Mucosa of stomach (tissue), 1 donor: ENCODE data around the gene CACNA1G.

Experiments used
- H3K27me3 ChIP-seq: one replicate; pipeline ENCODE4 v1.7.0; 2013; ENCODE audit warnings: mild to moderate bottlenecking, low read length; ENCODE audit not compliant: control insufficient read depth, insufficient read depth
- H3K36me3 ChIP-seq: one replicate; pipeline ENCODE4 v1.7.0; 2013; ENCODE audit warnings: low read length; ENCODE audit not compliant: control insufficient read depth, insufficient read depth
- H3K4me1 ChIP-seq: one replicate; pipeline ENCODE4 v1.7.0; 2013; ENCODE audit warnings: mild to moderate bottlenecking, low read length; ENCODE audit not compliant: control insufficient read depth, insufficient read depth
- H3K4me3 ChIP-seq: one replicate; pipeline ENCODE4 v1.7.0; 2013; ENCODE audit warnings: low read length
- H3K9ac ChIP-seq: one replicate; pipeline ENCODE4 v1.7.0; 2013; ENCODE audit warnings: mild to moderate bottlenecking, low read length, moderate library complexity
- H3K9me3 ChIP-seq: one replicate; pipeline ENCODE4 v1.7.0; 2013; ENCODE audit warnings: mild to moderate bottlenecking, low read length, moderate library complexity; ENCODE audit not compliant: control insufficient read depth
- donor health status: Pancreatic carcinoma.

Gene CACNA1G

DNA sequence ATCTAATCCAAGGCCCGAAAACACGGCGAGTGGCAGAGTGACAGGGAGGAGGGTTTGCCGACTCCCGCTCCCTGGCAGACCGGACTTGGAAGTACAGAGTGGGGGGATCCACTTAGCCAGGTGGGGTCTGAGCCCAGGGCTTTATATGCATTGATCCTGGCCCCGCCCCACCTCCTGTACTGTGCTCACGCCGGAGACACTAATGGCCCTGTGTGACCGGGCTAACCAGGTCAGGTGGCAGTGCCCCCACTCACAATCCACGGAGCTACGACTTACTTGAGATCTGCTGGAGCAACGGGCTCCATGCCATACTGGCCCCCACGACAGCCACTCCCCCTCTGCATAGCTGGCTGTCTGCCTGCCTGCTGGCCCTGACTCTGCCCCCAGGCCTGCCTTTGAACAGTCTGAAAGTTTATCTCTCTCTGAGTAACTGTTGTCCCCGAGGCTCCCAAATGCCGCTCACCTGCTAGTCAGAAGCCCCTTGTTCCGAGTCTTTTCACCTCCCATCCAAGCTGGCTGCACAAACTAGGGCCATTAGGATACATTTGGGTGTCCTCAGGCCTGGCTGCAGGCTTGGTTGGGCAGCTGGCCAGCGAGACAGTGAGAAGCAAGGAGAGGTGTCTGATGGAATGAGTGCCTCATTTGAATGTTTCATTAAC lies 28.0 kb downstream of the CACNA1G start:
- H3K9ac ChIP-seq = no peak overlapping the region
- no peaks in the 10 kb centered on the region for H3K9me3 ChIP-seq
- H3K36me3 ChIP-seq = no peaks in the 10 kb centered on the region
- H3K27me3 ChIP-seq = peaks cover 3% of the 10 kb centered on the region
- H3K4me1 ChIP-seq = peaks cover 13% of the 10 kb centered on the region
- H3K4me3 ChIP-seq = no peak overlapping the region

DNA sequence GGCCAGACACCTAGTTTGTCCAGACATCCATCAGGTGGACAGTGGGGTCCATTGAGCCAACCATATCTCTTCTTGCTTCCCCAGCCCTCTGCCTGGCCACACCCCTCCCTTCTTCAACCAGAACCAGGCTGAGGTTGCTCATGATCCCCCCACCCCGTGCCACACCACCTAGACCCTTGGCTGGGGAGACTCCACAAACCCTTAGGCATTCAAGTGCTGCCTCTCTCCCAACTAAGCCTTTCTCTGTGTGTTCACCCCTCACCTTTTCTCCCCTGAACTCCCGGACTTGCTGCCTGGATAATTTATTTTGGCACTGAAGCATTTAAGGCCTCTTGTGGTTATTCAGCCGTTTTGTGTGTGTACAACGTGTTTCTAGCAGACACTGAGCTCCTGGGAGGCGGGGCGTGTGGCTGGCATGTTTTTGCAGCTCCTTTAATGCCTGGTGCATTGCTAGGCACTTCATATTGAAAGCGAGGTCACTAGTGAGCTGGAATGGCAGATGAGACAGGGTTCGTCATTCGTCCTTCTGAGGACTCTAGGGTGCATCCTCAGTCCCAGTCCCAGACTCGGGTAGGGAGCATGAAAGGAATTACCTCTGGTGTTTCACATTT lies 28.7 kb downstream of the CACNA1G start:
- H3K27me3 ChIP-seq = peaks cover under 1% of the 10 kb centered on the region
- no peaks in the 10 kb centered on the region for H3K9me3 ChIP-seq
- peaks cover 13% of the 10 kb centered on the region for H3K4me1 ChIP-seq
- no peaks in the 10 kb centered on the region for H3K36me3 ChIP-seq
- H3K4me3 ChIP-seq = no peak overlapping the region
- no peak overlapping the region for H3K9ac ChIP-seq

DNA sequence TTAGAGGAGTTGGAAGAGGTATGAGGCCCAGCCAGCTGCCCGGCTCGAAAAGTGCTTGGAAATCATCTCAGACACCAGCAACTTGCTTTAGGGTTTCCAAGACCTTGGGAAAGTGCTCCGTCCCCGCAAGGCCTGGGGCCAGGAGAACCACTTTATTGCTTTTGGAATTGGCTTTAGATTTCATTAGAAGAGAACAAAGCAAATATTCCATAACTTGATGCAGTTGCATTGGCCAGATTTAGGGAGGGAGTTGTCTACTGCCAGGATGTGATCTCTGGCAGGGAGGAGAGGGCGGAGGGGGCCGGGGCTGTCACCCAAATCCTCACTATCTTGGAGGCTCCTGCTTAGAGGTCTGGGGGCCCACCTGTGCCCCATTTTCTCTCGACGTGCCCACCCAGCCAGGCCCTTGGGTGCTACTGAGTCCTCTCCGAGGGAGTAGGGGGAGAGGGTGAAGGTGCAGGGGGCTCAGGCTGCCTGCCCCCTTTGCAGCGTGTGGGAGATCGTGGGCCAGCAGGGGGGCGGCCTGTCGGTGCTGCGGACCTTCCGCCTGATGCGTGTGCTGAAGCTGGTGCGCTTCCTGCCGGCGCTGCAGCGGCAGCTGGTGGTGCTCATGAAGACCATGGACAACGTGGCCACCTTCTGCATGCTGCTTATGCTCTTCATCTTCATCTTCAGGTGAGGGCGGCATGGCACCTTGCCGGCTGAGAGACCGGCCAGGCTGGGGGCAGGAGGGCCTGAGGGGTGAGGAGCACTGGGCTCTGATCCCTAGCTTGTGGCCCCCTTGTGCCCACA lies 30.6 kb downstream of the CACNA1G start:
- Histone ChIP-seq H3K9me3 (no peaks in the 10 kb centered on the region), H3K4me3 (no peak overlapping the region), H3K27me3 (no peaks in the 10 kb centered on the region), H3K36me3 (no peaks in the 10 kb centered on the region), H3K9ac (no peak overlapping the region), H3K4me1 (peaks cover 13% of the 10 kb centered on the region)

DNA sequence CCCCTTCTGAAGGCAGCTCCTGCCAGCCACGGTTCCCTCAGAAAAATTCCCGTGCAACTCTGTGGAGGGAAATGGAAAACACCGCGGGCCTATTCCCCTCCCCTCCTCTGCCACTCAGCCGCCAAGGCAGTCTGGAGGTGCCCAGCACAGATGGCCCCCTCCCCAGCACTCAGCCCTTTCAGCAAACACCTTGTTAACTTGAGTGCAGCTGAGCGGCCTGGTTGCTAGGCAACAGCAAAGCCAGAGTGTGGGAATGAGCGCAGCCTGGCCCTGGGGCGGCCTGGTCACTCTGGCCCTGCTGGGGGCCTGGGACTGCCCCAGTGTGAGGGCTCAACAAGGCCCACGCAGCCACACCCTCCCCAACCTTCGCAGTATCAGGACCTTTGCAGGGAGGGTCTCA lies 32.8 kb downstream of the CACNA1G start:
- no peaks in the 10 kb centered on the region for H3K36me3 ChIP-seq
- peaks cover 13% of the 10 kb centered on the region for H3K4me1 ChIP-seq

DNA sequence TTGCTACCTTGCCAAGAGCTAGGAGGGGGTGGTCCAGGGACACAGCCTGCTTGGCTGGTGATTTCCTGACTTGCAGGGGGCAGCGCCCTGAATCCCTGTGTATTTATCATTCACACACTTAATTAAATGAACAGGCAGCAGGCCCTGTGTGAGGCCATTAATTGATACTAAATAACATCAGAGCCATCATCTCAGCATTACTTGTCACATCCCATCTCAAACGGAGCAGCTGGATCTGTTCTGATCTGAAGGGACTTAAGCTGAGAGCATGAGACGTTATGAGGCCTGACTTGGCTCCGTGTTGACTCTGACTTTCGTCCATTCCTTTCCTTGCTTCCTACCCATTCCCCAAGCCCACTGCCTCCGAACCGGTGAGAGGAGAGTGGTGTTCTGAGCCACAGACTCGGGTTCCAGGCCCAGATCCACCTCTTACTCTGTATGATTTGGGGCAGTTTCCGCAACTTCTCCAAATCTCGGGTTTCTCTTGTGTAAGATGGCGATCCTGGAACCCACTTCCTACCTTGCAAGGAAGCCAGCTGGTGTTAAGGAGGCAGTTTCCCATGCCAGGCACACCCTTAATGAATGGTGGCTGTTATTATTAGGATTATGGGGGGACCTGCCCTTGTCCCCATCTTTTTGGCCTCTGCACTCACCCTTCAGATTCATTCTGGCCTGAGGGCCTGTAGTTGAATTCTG lies 33.8 kb downstream of the CACNA1G start:
- no peaks in the 10 kb centered on the region for H3K9me3 ChIP-seq
- no peaks in the 10 kb centered on the region for H3K36me3 ChIP-seq
- no peaks in the 10 kb centered on the region for H3K27me3 ChIP-seq
- H3K9ac ChIP-seq = no peak overlapping the region
- H3K4me1 ChIP-seq = peaks cover 9% of the 10 kb centered on the region
- H3K4me3 ChIP-seq = no peak overlapping the region

More for the DNA sequence above, 32.8 kb downstream of the CACNA1G start:
- Histone ChIP-seq H3K27me3 (no peaks in the 10 kb centered on the region), H3K4me3 (no peak overlapping the region), H3K9ac (no peak overlapping the region), H3K9me3 (no peaks in the 10 kb centered on the region)

DNA sequence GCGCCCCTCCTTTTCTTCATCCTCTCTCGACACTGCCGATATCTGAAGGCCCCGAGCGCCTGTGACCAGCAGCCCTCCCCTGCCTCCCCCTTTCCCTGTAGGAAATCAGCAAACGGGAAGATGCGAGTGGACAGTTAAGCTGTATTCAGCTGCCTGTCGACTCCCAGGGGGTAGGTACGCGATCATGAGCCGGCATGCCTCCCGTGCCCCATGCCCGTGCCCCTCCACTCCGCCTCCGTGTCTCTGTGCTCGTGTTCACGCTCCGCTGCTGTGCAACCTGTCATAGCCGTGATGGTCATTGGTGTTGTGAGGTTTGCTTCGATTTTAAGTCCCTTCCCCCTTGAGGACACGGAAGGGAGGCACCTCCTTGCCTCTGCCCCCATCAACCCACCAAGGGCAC lies 34.4 kb downstream of the CACNA1G start:
- Histone ChIP-seq H3K36me3 (no peaks in the 10 kb centered on the region), H3K4me3 (no peak overlapping the region), H3K9me3 (no peaks in the 10 kb centered on the region), H3K4me1 (peaks cover 4% of the 10 kb centered on the region), H3K27me3 (no peaks in the 10 kb centered on the region), H3K9ac (no peak overlapping the region)

DNA sequence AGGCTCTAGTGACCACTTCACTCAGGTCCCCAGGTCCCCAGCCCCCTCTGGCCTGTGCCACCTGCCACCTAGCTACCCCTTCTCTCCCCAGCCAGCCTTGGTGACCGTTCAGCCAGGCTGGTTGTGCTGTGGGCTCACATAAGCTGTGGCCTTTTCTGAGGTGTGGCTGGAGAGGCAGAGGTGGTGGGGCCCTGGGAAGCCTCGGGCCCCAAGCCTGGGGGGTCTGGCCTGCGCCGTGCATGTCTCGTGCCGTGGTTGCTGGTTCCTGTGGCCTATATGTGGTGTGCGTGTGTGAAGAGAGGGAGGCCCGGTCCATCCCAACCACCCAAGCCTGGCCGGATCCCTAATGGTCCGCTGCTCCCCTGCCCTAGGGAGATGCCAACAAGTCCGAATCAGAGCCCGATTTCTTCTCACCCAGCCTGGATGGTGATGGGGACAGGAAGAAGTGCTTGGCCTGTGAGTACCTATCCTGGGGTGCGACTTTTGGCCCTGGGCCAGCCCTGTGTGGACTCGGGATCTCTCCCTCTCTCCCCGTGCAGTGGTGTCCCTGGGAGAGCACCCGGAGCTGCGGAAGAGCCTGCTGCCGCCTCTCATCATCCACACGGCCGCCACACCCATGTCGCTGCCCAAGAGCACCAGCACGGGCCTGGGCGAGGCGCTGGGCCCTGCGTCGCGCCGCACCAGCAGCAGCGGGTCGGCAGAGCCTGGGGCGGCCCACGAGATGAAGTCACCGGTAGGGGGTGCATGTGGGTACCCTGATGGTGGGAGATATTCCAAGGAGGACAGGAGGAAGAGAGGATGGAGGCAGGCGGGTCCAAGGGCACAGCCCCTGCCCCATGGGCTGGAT lies 35.9 kb downstream of the CACNA1G start:
- no peaks in the 10 kb centered on the region for H3K4me1 ChIP-seq
- no peaks in the 10 kb centered on the region for H3K9me3 ChIP-seq
- H3K36me3 ChIP-seq = no peaks in the 10 kb centered on the region
- no peaks in the 10 kb centered on the region for H3K27me3 ChIP-seq
- no peak overlapping the region for H3K4me3 ChIP-seq
- H3K9ac ChIP-seq = no peak overlapping the region

DNA sequence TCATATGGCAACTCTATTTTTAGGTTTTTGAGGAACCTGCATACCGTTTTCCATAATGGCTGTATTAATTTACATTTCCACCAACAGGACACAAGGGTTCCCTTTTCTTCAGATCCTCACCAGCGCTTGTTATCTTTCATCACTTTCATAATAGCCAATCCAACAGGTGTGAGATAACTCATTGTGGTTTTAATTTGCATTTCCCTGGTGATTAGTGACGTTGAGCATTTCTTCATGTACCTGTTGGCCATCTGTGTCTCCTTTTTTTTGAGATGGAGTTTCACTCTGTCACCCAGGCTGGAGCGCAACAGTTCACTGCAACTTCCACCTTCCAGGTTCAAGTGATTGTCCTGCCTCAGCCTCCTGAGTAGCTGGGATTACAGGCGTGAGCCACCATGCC lies 38.0 kb downstream of the CACNA1G start:
- Histone ChIP-seq H3K27me3 (peaks cover 6% of the 10 kb centered on the region), H3K4me3 (no peak overlapping the region), H3K9ac (no peak overlapping the region), H3K36me3 (no peaks in the 10 kb centered on the region), H3K9me3 (no peaks in the 10 kb centered on the region), H3K4me1 (no peaks in the 10 kb centered on the region)

DNA sequence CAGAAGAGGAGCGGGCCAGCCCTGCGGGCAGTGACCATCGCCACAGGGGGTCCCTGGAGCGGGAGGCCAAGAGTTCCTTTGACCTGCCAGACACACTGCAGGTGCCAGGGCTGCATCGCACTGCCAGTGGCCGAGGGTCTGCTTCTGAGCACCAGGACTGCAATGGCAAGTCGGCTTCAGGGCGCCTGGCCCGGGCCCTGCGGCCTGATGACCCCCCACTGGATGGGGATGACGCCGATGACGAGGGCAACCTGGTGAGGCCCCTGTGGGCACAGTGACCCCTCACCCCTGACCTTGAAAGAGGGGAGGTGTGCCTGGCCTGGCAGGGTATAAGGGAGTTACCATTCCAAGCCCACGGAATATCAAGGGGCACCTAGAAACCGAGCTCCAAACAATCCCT lies 39.1 kb downstream of the CACNA1G start:
- H3K9ac ChIP-seq = no peak overlapping the region

DNA sequence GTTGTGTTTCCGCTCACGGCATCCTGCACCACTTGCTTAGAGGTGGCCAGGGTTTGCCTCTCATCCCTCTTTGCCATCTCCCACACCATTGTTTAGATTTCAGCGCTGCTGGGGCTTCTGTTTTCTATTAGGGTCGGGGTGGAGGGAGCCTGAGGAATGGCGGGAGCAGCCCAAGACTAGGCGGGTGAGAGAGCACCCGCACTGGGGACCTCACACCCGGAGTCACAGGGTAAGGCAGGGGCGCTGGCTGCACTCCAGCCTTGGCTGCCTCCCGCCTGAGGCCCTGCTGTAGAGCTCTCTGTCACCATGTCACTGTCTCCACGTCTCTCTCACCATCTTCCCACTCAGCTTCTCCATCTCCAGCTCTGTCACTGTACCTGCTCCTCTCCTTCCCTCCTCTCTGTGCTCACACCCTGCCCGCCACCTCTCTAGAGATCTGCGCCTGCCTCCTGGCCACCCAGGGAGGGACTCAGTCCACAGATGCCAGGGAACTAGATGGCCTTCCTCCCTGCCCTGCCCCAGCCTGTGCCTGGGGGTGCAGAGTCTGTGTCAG lies 41.4 kb downstream of the CACNA1G start:
- Histone ChIP-seq H3K9ac (no peak overlapping the region), H3K27me3 (peaks cover 9% of the 10 kb centered on the region), H3K4me1 (no peaks in the 10 kb centered on the region), H3K9me3 (no peaks in the 10 kb centered on the region), H3K36me3 (no peaks in the 10 kb centered on the region), H3K4me3 (no peak overlapping the region)

More for the DNA sequence above, 39.1 kb downstream of the CACNA1G start:
- no peaks in the 10 kb centered on the region for H3K36me3 ChIP-seq
- no peaks in the 10 kb centered on the region for H3K4me1 ChIP-seq
- H3K4me3 ChIP-seq = no peak overlapping the region
- no peaks in the 10 kb centered on the region for H3K9me3 ChIP-seq
- H3K27me3 ChIP-seq = peaks cover 9% of the 10 kb centered on the region

DNA sequence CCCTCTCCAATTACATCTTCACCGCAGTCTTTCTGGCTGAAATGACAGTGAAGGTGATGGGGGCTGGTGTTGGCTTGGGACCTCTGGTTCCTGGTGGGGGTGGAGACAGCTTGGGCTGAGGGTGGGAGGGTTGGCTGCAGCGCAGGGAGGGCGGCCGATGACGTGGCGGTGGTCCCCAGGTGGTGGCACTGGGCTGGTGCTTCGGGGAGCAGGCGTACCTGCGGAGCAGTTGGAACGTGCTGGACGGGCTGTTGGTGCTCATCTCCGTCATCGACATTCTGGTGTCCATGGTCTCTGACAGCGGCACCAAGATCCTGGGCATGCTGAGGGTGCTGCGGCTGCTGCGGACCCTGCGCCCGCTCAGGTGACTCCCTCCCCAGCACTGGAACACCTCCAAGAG lies 42.3 kb downstream of the CACNA1G start:
- no peaks in the 10 kb centered on the region for H3K36me3 ChIP-seq
- H3K4me1 ChIP-seq = no peaks in the 10 kb centered on the region
- H3K9me3 ChIP-seq = no peaks in the 10 kb centered on the region
- peaks cover 9% of the 10 kb centered on the region for H3K27me3 ChIP-seq
- no peak overlapping the region for H3K9ac ChIP-seq
- no peak overlapping the region for H3K4me3 ChIP-seq
